Measurements from ENCODE around the gene PFDN4.

PFDN4 gene

GRCh38 chr20:54173653-54174456 is 34.0 kb upstream of the PFDN4 start, which contains the start of gene CYP24A1:
Gene CYP24A1, minus strand, starts transcription at chr20:54173986. Its CDS starts 407 bp downstream, at chr20:54173579.
- DNase-seq: peak; percentile 30

GRCh38 chr20:54174457-54175175 is 33.3 kb upstream of the PFDN4 start:
- no peak for DNase-seq

GRCh38 chr20:54176610-54177009 is 31.3 kb upstream of the PFDN4 start:
- DNase-seq: no peak

- DNase-seq: no peak
Observed at GRCh38 chr20:54177378-54177777, 30.5 kb upstream of the PFDN4 start.

- DNase-seq: no peak
Observed at GRCh38 chr20:54178256-54178655, 29.6 kb upstream of the PFDN4 start.

GRCh38 chr20:54179946-54180345 is 27.9 kb upstream of the PFDN4 start:
- no peak for DNase-seq

GRCh38 chr20:54180931-54181330 is 27.0 kb upstream of the PFDN4 start:
- no peak for DNase-seq

GRCh38 chr20:54184071-54184470 is 23.8 kb upstream of the PFDN4 start:
- DNase-seq: no peak

- no peak for DNase-seq
Observed at GRCh38 chr20:54184904-54185626, 22.8 kb upstream of the PFDN4 start.

- no peak for DNase-seq
Observed at GRCh38 chr20:54188132-54188849, 19.6 kb upstream of the PFDN4 start.

GRCh38 chr20:54189630-54190029 is 18.3 kb upstream of the PFDN4 start:
- no peak for DNase-seq

- DNase-seq: no peak
Observed at GRCh38 chr20:54190217-54190616, 17.7 kb upstream of the PFDN4 start.

GRCh38 chr20:54193817-54194216 is 14.1 kb upstream of the PFDN4 start:
- DNase-seq: no peak

GRCh38 chr20:54194724-54195438 is 13.0 kb upstream of the PFDN4 start:
- no peak for DNase-seq

GRCh38 chr20:54195483-54196472 is 12.1 kb upstream of the PFDN4 start:
- peak; percentile 21 for DNase-seq

- peak; percentile 39 for DNase-seq
Observed at GRCh38 chr20:54197621-54198604, 10.0 kb upstream of the PFDN4 start.

GRCh38 chr20:54199283-54199682 is 8.6 kb upstream of the PFDN4 start:
- DNase-seq: no peak

- peak; percentile 82 for DNase-seq
Observed at GRCh38 chr20:54199721-54200176, 8.1 kb upstream of the PFDN4 start.

- no peak for DNase-seq
Observed at GRCh38 chr20:54200487-54201267, 7.2 kb upstream of the PFDN4 start.

All from suppressor macrophage treated with lipopolysaccharide for 4 hours (primary cell).